Dedifferentiated amniotic fluid mesenchymal stem cell (primary cell): Measurements from ENCODE around the gene KHDC1.
"Not testable (repeated sequence)": the region's sequence is repeated elsewhere in the genome, so short reads cannot be mapped to it uniquely, and the experiment has no call there.

Source experiments
- DNase-seq: peaks from one replicate; pipeline ENCODE4 v3.0.0-alpha.2; 2016; ENCODE audit errors: extremely low spot score

Gene KHDC1

GRCh38 chr6:73262671-73263569 is at the start of gene KHDC1:
Gene KHDC1 (minus strand): TSS chr6:73263196. CDS start chr6:73242517, 20,679 bp downstream.
- DNase-seq = peak; percentile 25

DNA sequence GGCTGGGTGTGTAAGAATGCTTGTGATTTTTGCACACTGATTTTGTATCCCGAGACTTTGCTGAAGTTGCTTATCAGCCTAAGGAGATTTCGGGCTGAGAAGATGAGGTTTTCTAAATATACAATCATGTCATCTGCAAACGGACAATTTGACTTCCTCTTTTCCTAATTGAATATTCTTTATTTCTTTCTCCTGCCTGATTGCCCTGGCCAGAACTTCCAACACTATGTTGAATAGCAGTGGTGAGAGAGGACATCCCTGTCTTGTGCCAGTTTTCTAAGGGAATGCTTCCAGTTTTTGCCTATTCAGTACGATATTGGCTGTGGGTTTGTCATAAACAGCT is 47.5 kb upstream of the KHDC1 start:
- DNase-seq = not testable (repeated sequence)

- DNase-seq = peak; percentile 36
Observed at GRCh38 chr6:73309785-73310502, 46.9 kb upstream of the KHDC1 start.

GRCh38 chr6:73309535-73309784 is 46.5 kb upstream of the KHDC1 start:
- no peak for DNase-seq

DNA sequence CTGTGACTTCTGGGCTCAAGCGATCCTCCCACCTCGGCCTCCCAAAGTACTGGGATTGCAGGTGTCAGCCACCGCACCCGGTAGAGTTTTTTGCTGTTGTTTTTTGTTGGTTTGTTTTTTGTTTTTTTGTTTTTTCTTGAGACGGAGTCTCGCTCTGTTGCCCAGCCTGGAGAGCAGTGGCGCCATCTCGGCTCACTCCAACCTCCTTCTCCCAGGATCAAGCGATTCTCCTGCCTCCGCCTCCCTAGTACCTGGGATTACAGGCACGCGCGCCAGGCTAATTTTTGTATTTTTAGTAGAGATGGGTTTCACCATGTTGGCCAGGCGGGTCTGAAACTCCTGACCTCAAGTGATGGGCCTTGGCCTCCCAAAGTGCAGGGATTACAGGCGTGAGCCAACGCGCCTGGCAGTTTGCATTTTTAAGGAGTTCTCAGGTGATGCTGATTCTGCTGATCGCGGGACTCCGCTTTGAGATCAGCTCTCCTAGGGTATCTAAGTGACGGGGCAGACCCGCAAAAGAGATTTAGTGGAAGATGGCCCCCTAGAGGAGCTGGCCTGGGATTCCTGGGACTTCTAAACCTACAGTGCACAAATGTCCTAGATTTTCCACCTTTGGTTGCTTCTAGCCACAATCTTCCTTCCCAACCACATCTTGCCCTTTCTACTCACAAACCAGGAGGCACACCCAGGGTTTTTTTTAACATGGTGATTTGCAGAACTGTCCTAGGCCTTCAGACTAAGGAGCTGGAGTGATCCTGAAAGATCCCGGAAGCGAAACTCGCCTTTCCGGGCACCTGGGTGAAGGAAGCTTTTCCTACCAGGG is 45.9 kb upstream of the KHDC1 start:
- DNase-seq = peak; percentile 17

DNA sequence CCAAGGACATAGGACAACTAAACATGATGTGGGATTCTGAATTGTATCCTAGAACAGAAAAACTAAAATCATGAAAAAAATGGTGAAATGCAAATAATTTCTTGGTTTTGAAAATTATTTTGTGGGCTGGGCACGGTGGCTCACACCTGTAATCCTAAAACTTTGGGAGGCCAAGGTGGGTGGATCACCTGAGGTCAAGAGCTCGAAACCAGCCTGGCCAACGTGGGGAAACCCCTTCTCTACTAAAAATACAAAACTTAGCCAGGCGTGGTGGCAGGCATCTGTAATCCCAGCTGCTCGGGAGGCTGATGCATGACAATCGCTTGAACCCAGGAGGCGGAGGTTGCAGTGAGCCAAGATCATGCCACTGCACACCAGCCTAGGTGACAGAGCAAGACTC is 40.8 kb upstream of the KHDC1 start:
- DNase-seq = not testable (repeated sequence)

DNA sequence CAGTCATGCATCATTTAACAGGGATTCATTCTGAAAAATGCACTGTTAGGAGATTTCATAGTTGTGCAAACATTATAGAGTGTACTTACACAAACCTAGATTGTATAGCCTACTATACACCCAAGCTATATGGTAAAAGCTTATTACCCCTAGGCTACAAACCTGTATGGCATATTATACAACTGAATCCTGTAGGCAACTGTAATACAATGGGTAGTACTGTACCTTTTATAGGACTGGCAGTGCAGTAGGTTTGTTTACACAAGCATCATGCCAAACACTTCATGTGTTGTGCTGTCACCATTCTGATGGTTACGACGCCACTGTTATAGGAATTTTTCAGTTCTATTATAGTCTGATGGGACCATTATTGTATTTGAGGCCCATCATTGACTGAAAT is 39.3 kb upstream of the KHDC1 start:
- DNase-seq = no peak

GRCh38 chr6:73299151-73299971 is 36.4 kb upstream of the KHDC1 start:
- DNase-seq = no peak

GRCh38 chr6:73293331-73293730 is 30.3 kb upstream of the KHDC1 start:
- no peak for DNase-seq

DNA sequence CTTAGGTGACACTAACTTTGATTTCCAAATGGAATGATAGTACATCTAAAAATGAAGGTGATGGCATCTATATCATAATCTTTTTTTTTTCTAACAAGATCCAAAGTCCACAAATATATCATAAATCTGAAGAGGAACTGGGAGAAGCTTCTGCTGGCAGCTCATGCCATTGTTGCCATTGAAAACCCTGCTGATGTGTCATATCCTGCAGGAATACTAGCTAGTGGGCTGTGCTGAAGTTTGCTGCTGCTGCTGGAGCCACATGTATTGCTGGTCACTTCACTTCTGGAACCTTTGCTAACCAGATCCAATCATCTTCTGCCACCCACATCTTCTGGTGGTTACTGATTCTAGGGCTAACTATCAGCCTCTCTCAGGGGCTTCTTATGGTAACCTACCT is 27.4 kb upstream of the KHDC1 start:
- no peak for DNase-seq

GRCh38 chr6:73286752-73287151 is 23.8 kb upstream of the KHDC1 start:
- DNase-seq = no peak

DNA sequence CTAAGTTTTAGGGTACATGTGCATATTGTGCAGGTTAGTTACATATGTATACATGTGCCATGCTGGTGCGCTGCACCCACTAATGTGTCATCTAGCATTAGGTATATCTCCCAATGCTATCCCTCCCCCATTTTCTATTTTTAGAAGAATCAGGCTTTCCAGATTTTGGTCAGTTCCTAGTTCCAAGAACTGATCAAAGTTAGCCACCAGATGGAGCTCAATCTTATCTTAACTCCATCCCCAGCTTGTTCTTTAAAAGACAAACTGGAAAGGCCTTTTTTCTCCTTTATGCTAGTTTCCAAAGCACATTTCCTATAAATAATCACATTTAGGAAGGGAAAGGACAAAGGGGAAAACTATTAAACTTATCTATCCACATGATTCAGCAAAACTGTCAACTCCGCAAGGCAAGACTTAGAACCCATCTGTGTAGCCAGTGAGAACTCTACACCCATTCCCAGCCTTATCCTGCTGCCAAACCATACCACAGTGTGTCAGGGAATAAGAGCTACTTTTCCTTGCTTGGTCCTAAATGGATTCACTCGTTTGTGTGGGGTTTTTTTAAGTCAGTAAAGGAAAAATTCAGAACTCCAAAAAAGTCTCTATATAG is 22.8 kb upstream of the KHDC1 start:
- peak; percentile 76 for DNase-seq

DNA sequence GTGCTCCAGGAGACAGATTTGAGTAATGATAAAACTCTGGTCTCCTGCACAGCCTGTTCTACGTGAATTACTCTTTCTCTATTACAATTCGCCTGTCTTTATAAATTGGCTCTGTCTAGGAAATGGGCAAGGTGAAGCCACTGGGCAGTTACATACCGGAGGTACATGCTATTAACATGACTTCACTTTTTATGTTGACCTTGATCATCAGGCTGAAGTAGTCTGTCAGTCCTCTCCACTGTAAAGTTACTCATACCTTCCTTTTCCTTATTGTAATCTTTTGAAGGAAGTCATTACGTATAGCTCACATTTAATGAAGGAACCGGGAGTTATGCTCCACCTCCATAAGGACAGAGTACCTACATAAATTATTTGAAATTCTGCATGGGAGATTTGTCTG is 19.9 kb upstream of the KHDC1 start:
- no peak for DNase-seq

- not testable (repeated sequence) for DNase-seq
Observed at GRCh38 chr6:73281684-73282083, 18.7 kb upstream of the KHDC1 start.

DNA sequence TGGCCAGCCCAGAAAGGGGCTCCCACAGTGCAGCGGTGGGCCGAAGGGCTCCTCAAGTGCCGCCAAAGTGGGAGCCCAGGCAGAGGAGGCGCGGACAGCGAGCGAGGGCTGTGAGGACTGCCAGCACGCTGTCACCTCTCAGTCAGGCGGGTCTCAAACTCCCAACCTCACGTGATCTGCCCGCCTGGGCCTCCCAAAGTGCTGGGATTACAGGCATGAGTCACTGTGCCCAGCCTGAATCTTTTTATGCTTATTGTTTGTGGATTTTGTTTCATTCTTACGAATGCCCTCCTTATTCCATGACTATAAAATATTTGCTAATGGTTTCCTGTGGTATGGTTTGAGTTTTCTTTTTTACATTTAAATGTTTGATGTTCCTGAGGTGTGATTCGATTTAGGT is 6.3 kb upstream of the KHDC1 start:
- not testable (repeated sequence) for DNase-seq

DNA sequence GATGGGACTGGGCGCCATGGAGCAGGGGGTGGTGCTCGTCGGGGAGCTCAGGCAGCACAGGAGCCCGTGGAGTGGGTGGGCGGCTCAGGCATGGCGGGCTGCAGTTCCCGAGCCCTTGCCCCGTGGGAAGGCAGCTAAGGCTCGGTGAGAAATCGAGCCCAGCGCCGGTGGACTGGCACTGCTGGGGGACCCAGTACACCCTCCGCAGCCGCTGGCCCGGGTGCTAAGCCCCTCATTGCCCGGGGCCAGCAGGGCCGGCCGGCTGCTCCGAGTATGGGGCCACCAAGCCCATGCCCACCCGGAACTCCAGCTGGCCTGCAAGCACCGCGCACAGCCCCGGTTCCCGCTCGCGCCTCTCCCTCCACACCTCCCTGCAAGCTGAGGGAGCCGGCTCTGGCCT is 5.9 kb upstream of the KHDC1 start:
- DNase-seq = not testable (repeated sequence)

- no peak for DNase-seq
Observed at GRCh38 chr6:73264446-73264845, 1.4 kb upstream of the KHDC1 start.

DNA sequence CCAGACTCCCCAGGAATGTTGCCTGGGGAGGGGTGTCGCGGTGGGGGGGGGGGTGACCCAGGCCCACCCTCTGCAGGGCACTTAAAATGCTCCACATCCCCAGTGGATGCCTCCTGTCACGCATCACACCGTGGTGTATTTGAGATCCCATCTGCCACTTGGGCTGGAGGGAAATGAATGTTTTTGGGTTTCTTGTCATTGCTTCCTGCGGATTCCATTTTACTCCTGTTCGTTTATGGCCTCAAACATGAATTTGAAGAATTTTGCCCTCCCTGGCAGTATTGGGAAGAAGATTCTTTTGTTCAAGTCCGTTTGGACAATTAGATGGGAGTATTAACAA is 544 bp upstream of the KHDC1 start:
- DNase-seq = no peak

DNA sequence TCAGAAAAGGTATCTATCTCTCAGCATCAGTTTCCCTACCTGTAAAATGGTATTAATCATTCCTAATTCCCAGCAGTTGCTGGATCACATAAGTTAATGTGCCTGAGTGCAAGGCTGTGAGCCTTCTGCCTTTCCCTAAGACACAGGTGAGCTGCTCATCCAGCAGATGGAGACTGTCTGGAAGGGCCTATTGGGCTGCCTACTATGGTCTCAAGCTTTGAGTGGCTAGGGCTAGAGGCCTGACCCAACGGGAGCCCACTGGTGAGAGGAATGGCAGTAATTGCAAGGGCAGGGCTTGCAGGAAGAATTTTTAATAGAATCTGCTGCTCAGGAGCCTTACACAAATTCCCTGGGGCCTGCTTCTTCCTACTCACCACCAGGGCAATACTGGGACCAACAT is 4.3 kb downstream of the KHDC1 start:
- DNase-seq = no peak

DNA sequence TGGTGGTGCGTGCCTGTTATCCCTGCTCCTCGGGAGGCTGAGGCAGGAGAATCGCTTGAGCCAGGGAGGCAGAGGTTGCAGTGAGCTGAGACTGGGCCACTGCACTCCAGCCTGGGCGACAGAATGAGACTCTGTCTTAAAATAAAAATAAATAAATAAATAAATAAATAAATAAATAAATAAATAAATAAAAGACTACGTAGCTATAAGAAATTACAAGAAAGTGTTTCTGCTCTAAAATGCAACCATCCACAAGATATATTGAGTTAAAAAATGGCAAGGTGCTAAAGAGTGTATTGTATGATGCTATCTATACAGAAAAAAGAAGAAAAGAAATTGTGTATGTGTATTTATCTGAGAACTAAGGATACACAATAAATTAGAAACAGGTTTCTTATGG is 8.7 kb downstream of the KHDC1 start:
- not testable (repeated sequence) for DNase-seq

DNA sequence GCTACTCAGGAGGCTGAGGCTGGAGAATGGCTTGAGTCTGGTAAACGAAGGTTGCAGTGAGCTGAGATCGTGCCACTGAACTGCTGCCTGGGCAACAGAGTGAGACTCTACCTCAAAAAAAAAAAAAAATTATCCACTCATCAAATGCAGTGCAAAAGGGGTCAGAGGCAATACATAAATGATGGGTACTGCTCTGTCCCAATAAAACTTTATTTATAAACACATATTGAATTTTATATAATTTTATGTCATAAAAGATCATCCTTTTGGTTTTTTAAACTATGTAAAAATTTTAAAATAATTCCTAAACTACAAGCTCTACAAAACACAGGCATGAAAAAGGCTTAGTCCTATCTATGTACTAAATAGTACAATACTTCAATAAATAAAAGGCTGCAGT is 10.3 kb downstream of the KHDC1 start:
- DNase-seq = no peak
